ENCODE data around the gene C10orf90. TPM values are rescaled to one million over a fixed set of nuclear protein-coding genes. Genes with fewer than 3 reads are reported as not detected.

Gene C10orf90
- total and polyA plus RNA-seq, 2 experiments from 2014 or later, result 0.20 TPM; not detected in 1

- H4K20me1 ChIP-seq (ENCODE audit: insufficient read depth, poor library complexity, severe bottlenecking), result no peaks in the 10 kb centered on the region
- H3K4me1 ChIP-seq (ENCODE audit: insufficient read depth), result no peaks in the 10 kb centered on the region
- no peak overlapping the region for H2AFZ ChIP-seq
- DNase-seq (ENCODE audit: low spot score), result no peak
- H3K4me2 ChIP-seq, result no peak overlapping the region
- WGBS (ENCODE audit: low lambda C conversion rate, missing lambda C conversion rate), result 89% methylated on average over 7 of the region's 7 CpGs
- no peak overlapping the region for H3K27ac ChIP-seq
- peaks cover 18% of the 10 kb centered on the region for H3K27me3 ChIP-seq
- TF ChIP-seq EZH2 (IDR thresholded peaks at IDR 0.05; ENCODE audit: borderline replicate concordance), result no peak
- TF ChIP-seq CTCF (IDR thresholded peaks at IDR 0.05; ENCODE audit: poor library complexity), result no peak
- TF ChIP-seq EZH2phosphoT487 (IDR thresholded peaks at IDR 0.05; ENCODE audit: low read depth, severe bottlenecking, unreplicated experiment), result no peak
- H3K9me3 ChIP-seq (ENCODE audit: low read depth), result no peaks in the 10 kb centered on the region
- H3K9me2 ChIP-seq (replicated peaks; ENCODE audit: insufficient read depth), result no peaks in the 10 kb centered on the region
- H3K36me3 ChIP-seq (replicated peaks; ENCODE audit: insufficient read depth, low read depth), result no peaks in the 10 kb centered on the region
- H3K79me2 ChIP-seq, result no peaks in the 10 kb centered on the region
- H3K4me3 ChIP-seq, result no peak overlapping the region
These were observed 88.8 kb downstream of the C10orf90 start for GRCh38 chr10:126581648-126582046.

GRCh38 chr10:126580873-126581647, 89.4 kb downstream of the C10orf90 start:
- Histone ChIP-seq H3K4me3 (no peak overlapping the region), H3K9me3 (ENCODE audit: low read depth) (no peaks in the 10 kb centered on the region), H3K79me2 (no peaks in the 10 kb centered on the region), H3K27me3 (peaks cover 18% of the 10 kb centered on the region), H3K4me1 (ENCODE audit: insufficient read depth) (no peaks in the 10 kb centered on the region), H4K20me1 (ENCODE audit: insufficient read depth, poor library complexity, severe bottlenecking) (no peaks in the 10 kb centered on the region), H3K27ac (no peak overlapping the region), H3K9me2 (replicated peaks; ENCODE audit: insufficient read depth) (no peaks in the 10 kb centered on the region), H2AFZ (no peak overlapping the region), H3K4me2 (no peak overlapping the region), H3K36me3 (replicated peaks; ENCODE audit: insufficient read depth, low read depth) (no peaks in the 10 kb centered on the region)
- no peak for DNase-seq (ENCODE audit: low spot score)
- WGBS (ENCODE audit: low lambda C conversion rate, missing lambda C conversion rate), result 76% methylated on average over 10 of the region's 10 CpGs
- TF ChIP-seq EZH2 (IDR thresholded peaks at IDR 0.05; ENCODE audit: borderline replicate concordance) (no peak), EZH2phosphoT487 (IDR thresholded peaks at IDR 0.05; ENCODE audit: low read depth, severe bottlenecking, unreplicated experiment) (no peak)

GRCh38 chr10:126576336-126576735, 94.2 kb downstream of the C10orf90 start:
- TF ChIP-seq CTCF (IDR thresholded peaks at IDR 0.05; ENCODE audit: poor library complexity) (no peak), EZH2 (IDR thresholded peaks at IDR 0.05; ENCODE audit: borderline replicate concordance) (no peak), EZH2phosphoT487 (IDR thresholded peaks at IDR 0.05; ENCODE audit: low read depth, severe bottlenecking, unreplicated experiment) (no peak)
- no peak for DNase-seq (ENCODE audit: low spot score)
- H3K4me2 ChIP-seq, result no peak overlapping the region
- no peak overlapping the region for H2AFZ ChIP-seq
- no peak overlapping the region for H3K27ac ChIP-seq
- H3K9me3 ChIP-seq (ENCODE audit: low read depth), result no peaks in the 10 kb centered on the region
- WGBS (ENCODE audit: low lambda C conversion rate, missing lambda C conversion rate), result 84% methylated on average over 2 of the region's 2 CpGs
- no peaks in the 10 kb centered on the region for H3K4me1 ChIP-seq (ENCODE audit: insufficient read depth)
- no peaks in the 10 kb centered on the region for H3K79me2 ChIP-seq
- H3K4me3 ChIP-seq, result no peak overlapping the region
- H3K9me2 ChIP-seq (replicated peaks; ENCODE audit: insufficient read depth), result no peaks in the 10 kb centered on the region
- no peaks in the 10 kb centered on the region for H3K36me3 ChIP-seq (replicated peaks; ENCODE audit: insufficient read depth, low read depth)
- no peaks in the 10 kb centered on the region for H3K27me3 ChIP-seq
- no peaks in the 10 kb centered on the region for H4K20me1 ChIP-seq (ENCODE audit: insufficient read depth, poor library complexity, severe bottlenecking)

All from hepatocyte (in vitro differentiated cells).